DOHH2 (cell line): ENCODE data around the gene KLHL2.
"Not testable (repeated sequence)": the region's sequence is repeated elsewhere in the genome, so short reads cannot be mapped to it uniquely, and the experiment has no call there.

Experiments
- EZH2phosphoT487 ChIP-seq: fragments of 200-600 bp; sonication (generic); IDR thresholded peaks from 2 replicates; pipeline ENCODE4 v1.6.1; 2017; ENCODE audit warnings: borderline replicate concordance, mild to moderate bottlenecking, antibody characterized with exemption, low read length, moderate library complexity, mixed read lengths
- TF ChIP-seq, protein P1 (sequence below): fragments of 200-600 bp; sonication (generic); IDR thresholded peaks from one replicate; pipeline ENCODE4 v1.5.1; 2014; ENCODE audit warnings: antibody characterized with exemption, mild to moderate bottlenecking, low read depth, low read length; ENCODE audit not compliant: poor library complexity, severe bottlenecking

DNA sequence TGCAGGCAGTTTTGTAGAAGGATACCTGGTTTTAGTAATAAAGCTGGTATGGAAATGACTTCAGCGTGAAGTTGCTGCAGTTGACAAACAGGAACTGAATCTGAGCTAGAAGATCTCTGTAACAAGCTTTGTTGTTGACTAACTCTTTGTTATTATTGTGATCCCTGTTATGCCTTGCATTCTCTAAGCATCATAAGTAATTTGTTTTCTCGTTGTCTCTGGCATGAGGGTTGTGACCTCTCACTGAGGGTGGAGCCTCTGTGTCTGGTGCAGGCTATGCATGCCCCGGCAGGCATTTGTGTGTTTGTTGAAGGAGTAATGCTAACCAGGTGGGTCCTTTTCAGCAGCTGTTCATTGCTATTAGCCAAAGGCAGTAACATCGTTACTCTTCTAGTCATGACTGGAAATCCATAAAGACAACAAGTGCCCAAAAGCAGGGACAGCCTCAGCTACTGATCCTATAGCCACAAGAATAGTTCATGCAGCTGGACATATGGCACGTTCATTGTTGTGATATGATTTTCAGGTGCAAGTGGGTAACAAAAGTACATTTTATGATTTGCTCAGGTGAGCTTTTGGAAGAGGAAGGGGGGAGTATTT is 30.8 kb downstream of the KLHL2 start:
- TF ChIP-seq EZH2phosphoT487 = not testable (repeated sequence)
- TF ChIP-seq, protein P1, sequence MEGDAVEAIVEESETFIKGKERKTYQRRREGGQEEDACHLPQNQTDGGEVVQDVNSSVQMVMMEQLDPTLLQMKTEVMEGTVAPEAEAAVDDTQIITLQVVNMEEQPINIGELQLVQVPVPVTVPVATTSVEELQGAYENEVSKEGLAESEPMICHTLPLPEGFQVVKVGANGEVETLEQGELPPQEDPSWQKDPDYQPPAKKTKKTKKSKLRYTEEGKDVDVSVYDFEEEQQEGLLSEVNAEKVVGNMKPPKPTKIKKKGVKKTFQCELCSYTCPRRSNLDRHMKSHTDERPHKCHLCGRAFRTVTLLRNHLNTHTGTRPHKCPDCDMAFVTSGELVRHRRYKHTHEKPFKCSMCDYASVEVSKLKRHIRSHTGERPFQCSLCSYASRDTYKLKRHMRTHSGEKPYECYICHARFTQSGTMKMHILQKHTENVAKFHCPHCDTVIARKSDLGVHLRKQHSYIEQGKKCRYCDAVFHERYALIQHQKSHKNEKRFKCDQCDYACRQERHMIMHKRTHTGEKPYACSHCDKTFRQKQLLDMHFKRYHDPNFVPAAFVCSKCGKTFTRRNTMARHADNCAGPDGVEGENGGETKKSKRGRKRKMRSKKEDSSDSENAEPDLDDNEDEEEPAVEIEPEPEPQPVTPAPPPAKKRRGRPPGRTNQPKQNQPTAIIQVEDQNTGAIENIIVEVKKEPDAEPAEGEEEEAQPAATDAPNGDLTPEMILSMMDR = not testable (repeated sequence)
